ENCODE data around the gene AOPEP. TPM values are rescaled to one million over a fixed set of nuclear protein-coding genes. Genes with fewer than 3 reads are reported as not detected.
A peak's percentile ranks its signal among the peaks of the same experiment; 100 is the strongest.

AOPEP gene
- total and polyA plus RNA-seq, 7 donors = 28.0 to 490 (median 184) TPM

- Histone ChIP-seq H3K27ac (peak overlapping the region; percentile 78 to 99 (median 88)), H3K4me3 (no peak overlapping the region), H3K27me3 (no peaks in the 10 kb centered on the region), H3K9me3 (no peaks in the 10 kb centered on the region), H3K4me1 (peaks cover 0 to 44% (median 27%) of the 10 kb centered on the region in 4 donors), H3K36me3 (no peaks in the 10 kb centered on the region)
- 89 to 91% methylated on average over 3 of the region's 3 CpGs for WGBS, 2 donors
- no peak for TF ChIP-seq POLR2A (IDR thresholded peaks at IDR 0.05)
- no peak for TF ChIP-seq POLR2AphosphoS5 (IDR thresholded peaks at IDR 0.05)
- TF ChIP-seq CTCF (IDR thresholded peaks at IDR 0.05) = no peak
- no peak for TF ChIP-seq EP300 (IDR thresholded peaks at IDR 0.05)
- no peak for DNase-seq
- intact Hi-C loops (cut with DNase I) = loop anchor here (5.0 kb wide), 3 partner anchors 83 to 213 kb away; no protein-coding TSS in a partner anchor
Measured at GRCh38 chr9:94995048-94995693, 268.7 kb downstream of the AOPEP start.

GRCh38 chr9:94996641-94997040 is 270.1 kb downstream of the AOPEP start:
- Histone ChIP-seq H3K27ac (peak overlapping the region; percentile 78 to 99 (median 88)), H3K36me3 (no peaks in the 10 kb centered on the region), H3K4me3 (no peak overlapping the region), H3K9me3 (no peaks in the 10 kb centered on the region), H3K4me1 (peaks cover 0 to 47% (median 37%) of the 10 kb centered on the region in 4 donors), H3K27me3 (no peaks in the 10 kb centered on the region)
- TF ChIP-seq POLR2A (IDR thresholded peaks at IDR 0.05) = no peak
- no peak for TF ChIP-seq EP300 (IDR thresholded peaks at IDR 0.05)
- TF ChIP-seq CTCF (IDR thresholded peaks at IDR 0.05) = no peak
- TF ChIP-seq POLR2AphosphoS5 (IDR thresholded peaks at IDR 0.05) = no peak
- DNase-seq = no peak
- intact Hi-C loops (cut with DNase I) = loop anchor here (5.0 kb wide), 3 partner anchors 84 to 214 kb away; no protein-coding TSS in a partner anchor
- WGBS, 2 donors = 83 to 86% methylated on average over 1 of the region's 1 CpG

DNA sequence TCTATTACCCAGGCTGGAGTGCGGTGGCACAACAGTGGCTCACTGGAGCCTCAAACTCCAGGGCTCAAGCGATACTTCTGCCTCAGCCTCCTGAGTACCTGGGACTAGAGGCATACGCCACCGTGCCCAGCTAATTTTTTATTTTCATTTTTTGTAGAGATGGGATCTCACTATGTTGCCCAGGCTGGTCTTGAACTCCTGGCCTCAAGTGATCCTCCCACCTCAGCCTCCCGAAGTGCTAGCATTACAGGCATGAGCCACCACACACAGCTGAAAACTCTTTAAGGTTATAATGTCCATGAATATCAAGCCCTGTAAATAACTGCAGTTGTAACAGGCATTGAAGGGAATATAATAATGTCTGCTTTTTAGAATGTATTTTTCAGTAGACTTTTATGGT is 271.2 kb downstream of the AOPEP start:
- WGBS, 2 donors = 97 to 98% methylated on average over 5 of the region's 5 CpGs
- intact Hi-C loops (cut with DNase I) = loop anchor here (5.0 kb wide), 3 partner anchors 85 to 215 kb away; no protein-coding TSS in a partner anchor

DNA sequence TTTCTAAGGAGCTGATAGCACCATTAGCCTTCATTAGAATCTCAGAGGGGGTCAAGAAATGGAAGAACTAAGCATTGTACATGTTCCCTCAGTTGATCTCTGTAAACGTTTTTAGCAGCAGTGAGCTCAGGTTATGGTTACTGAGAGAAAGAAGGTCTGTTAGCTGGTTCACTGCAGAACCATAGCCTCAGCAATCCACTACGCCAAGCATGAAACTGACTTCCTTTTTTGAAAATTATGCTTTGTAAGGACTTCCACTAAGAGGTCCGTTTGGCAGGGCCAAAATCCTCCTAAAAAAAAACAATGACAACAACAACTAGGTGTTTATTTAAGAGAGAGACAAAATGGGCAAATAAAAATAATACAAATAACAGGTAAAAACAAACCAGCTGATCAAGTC is 273.3 kb downstream of the AOPEP start:
- WGBS, 2 donors = 47 to 71% methylated on average over 3 of the region's 3 CpGs
- peaks cover 0 to 57% (median 41%) of the 10 kb centered on the region in 4 donors for H3K4me1 ChIP-seq
- DNase-seq = no peak
- H3K9me3 ChIP-seq = no peaks in the 10 kb centered on the region
- peak overlapping the region; percentile 97 to 99 (median 99) for H3K27ac ChIP-seq
- TF ChIP-seq POLR2AphosphoS5 (IDR thresholded peaks at IDR 0.05) (no peak), EP300 (IDR thresholded peaks at IDR 0.05) (no peak), POLR2A (IDR thresholded peaks at IDR 0.05) (no peak), CTCF (IDR thresholded peaks at IDR 0.05) (no peak)
- no peaks in the 10 kb centered on the region for H3K27me3 ChIP-seq
- intact Hi-C loops (cut with DNase I) = loop anchor here (5.0 kb wide), 4 partner anchors 88 to 218 kb away; no protein-coding TSS in a partner anchor
- H3K4me3 ChIP-seq = no peak overlapping the region
- H3K36me3 ChIP-seq = no peaks in the 10 kb centered on the region

More for the DNA sequence above, 271.2 kb downstream of the AOPEP start:
- H3K4me3 ChIP-seq = no peak overlapping the region
- no peaks in the 10 kb centered on the region for H3K27me3 ChIP-seq
- DNase-seq = no peak
- no peak for TF ChIP-seq EP300 (IDR thresholded peaks at IDR 0.05)
- no peak for TF ChIP-seq POLR2AphosphoS5 (IDR thresholded peaks at IDR 0.05)
- TF ChIP-seq CTCF (IDR thresholded peaks at IDR 0.05) = no peak
- no peak for TF ChIP-seq POLR2A (IDR thresholded peaks at IDR 0.05)
- H3K27ac ChIP-seq = peak overlapping the region in 3 of 4 donors; percentile 78 to 99 (median 99)
- H3K9me3 ChIP-seq = no peaks in the 10 kb centered on the region
- no peaks in the 10 kb centered on the region for H3K36me3 ChIP-seq
- peaks cover 0 to 47% (median 37%) of the 10 kb centered on the region in 4 donors for H3K4me1 ChIP-seq

Measured in sigmoid colon (tissue), 7 donors.